HCT116 (cell line): ENCODE results near the gene FOXP1. TPM values are rescaled to one million over a fixed set of nuclear protein-coding genes. Genes with fewer than 3 reads are reported as not detected.

Source experiments
- ATAC-seq: fragments of 200-7000 bp; cut with Tn5 transposase; 2 replicates; pipeline ENCODE4 v1.9.1; 2020; ENCODE audit warnings: mild to moderate bottlenecking, moderate library complexity
- BruUV-seq: library from RNA; stranded (reverse); fragments of 400-500 nt; replicated peaks from 2 replicates; lab custom pipeline; 2021; lab: Mats Ljungman, UMichigan
- CTCF ChIA-PET: fragments of 300-600 bp; sonication (Branson Sonifier 250); formaldehyde crosslinking; loops from one replicate; lab custom pipeline; 2021; ENCODE audit warnings: antibody characterized with exemption; lab: Charles Lee
- POLR2A ChIA-PET: fragments of 300-600, 350-600 bp; sonication (Branson Sonifier 250); formaldehyde crosslinking; loops from one replicate; lab custom pipeline; 2021; ENCODE audit warnings: antibody characterized with exemption; lab: Charles Lee
- RAD21 ChIA-PET, 2 experiments: fragments of 300-600 bp; sonication (Branson Sonifier 250); formaldehyde crosslinking; loops; one replicate each; lab custom pipeline; 2023; ENCODE audit warnings: low total read pairs in 2 of 2; ENCODE audit not compliant: uncharacterized antibody in 2 of 2, unreplicated experiment in 2 of 2, low non-redundant PET in 1 of 2; lab: Charles Lee
- DNase-seq: peaks from one replicate; pipeline ENCODE4 v3.0.0-alpha.2; 2010; ENCODE audit warnings: low read depth, low spot score
- H2AFZ ChIP-seq: fragments of 200-600 bp; shearing (Covaris generic), sonication (generic); 2 replicates; pipeline ENCODE4 v1.6.1; 2017; ENCODE audit warnings: low read depth, mixed run types, mixed read lengths, antibody characterized with exemption, low read length; ENCODE audit not compliant: poor library complexity, severe bottlenecking
- H3K27ac ChIP-seq: 2 replicates; pipeline ENCODE4 v1.5.1; 2012; ENCODE audit warnings: low read depth, low read length
- H3K27me3 ChIP-seq: fragments of 200-600 bp; sonication (generic); 2 replicates; pipeline ENCODE4 v1.6.1; 2016; ENCODE audit warnings: mixed run types, low read length, mixed read lengths; ENCODE audit not compliant: insufficient read depth
- H3K36me3 ChIP-seq, 2 experiments: fragments of 200-500 bp in 1 of 2; fragments of 200-600 bp in 1 of 2; sonication (Bioruptor generic) in 1 of 2; sonication (generic) in 1 of 2; 2 replicates each; pipeline versions ENCODE4 v1.5.1 to v1.6.1; 2014 to 2016; ENCODE audit warnings: low read length in 2 of 2, inconsistent platforms in 1 of 2, mixed read lengths in 1 of 2, mixed run types in 1 of 2; ENCODE audit not compliant: insufficient read depth in 2 of 2, control insufficient read depth in 1 of 2
- H3K4me1 ChIP-seq, 2 experiments: fragments of 200-600 bp in 1 of 2; sonication (generic) in 1 of 2; 2 replicates each; pipeline versions ENCODE4 v1.5.1 to v1.6.1; 2012 to 2017; ENCODE audit warnings: low read length in 2 of 2, inconsistent platforms in 1 of 2, mild to moderate bottlenecking in 1 of 2, mixed read lengths in 1 of 2, mixed run types in 1 of 2, moderate library complexity in 1 of 2; ENCODE audit not compliant: insufficient read depth in 2 of 2, control insufficient read depth in 1 of 2
- H3K4me2 ChIP-seq: fragments of 200-600 bp; sonication (generic); 2 replicates; pipeline ENCODE4 v1.6.1; 2017; ENCODE audit warnings: mixed run types, low read length, mixed read lengths
- H3K4me3 ChIP-seq, 2 experiments: fragments of 200-600 bp in 1 of 2; sonication (generic) in 1 of 2; replicated peaks in 1 of 2; 2 replicates each; pipeline ENCODE4 v1.5.1; 2011 to 2016; ENCODE audit warnings: low read length in 2 of 2, control low read depth in 1 of 2, low read depth in 1 of 2, mild to moderate bottlenecking in 1 of 2, mixed read lengths in 1 of 2, mixed run types in 1 of 2
- H3K79me2 ChIP-seq: fragments of 200-600 bp; sonication (generic); 2 replicates; pipeline ENCODE4 v1.6.1; 2017; ENCODE audit warnings: mild to moderate bottlenecking, mixed run types, low read length, moderate library complexity, mixed read lengths; ENCODE audit not compliant: insufficient read depth
- H3K9ac ChIP-seq: fragments of 200-600 bp; sonication (generic); 2 replicates; pipeline ENCODE4 v1.6.1; 2016; ENCODE audit warnings: low read length, mixed read lengths
- H3K9me2 ChIP-seq: fragments of 200-600 bp; sonication (generic), shearing (Covaris generic); 2 replicates; pipeline ENCODE4 v1.6.1; 2017; ENCODE audit warnings: mixed run types, mild to moderate bottlenecking, moderate library complexity; ENCODE audit not compliant: insufficient read depth
- H3K9me3 ChIP-seq, 2 experiments: fragments of 200-500 bp in 1 of 2; fragments of 200-600 bp in 1 of 2; sonication (Bioruptor generic) in 1 of 2; sonication (generic) in 1 of 2; 2 replicates each; pipeline ENCODE4 v1.6.1; 2014 to 2017; ENCODE audit warnings: low read length in 2 of 2, mixed read lengths in 2 of 2, inconsistent platforms in 1 of 2, low read depth in 1 of 2, mild to moderate bottlenecking in 1 of 2, mixed run types in 1 of 2, moderate library complexity in 1 of 2; ENCODE audit not compliant: control insufficient read depth in 1 of 2, insufficient read depth in 1 of 2
- H4K20me1 ChIP-seq: fragments of 200-600 bp; sonication (generic), shearing (Covaris generic); 2 replicates; pipeline ENCODE4 v1.6.1; 2017; ENCODE audit warnings: mixed run types, mild to moderate bottlenecking, moderate library complexity; ENCODE audit not compliant: insufficient read depth
- CEBPB ChIP-seq: IDR thresholded peaks from 2 replicates; pipeline ENCODE4 v1.6.1; 2012; ENCODE audit warnings: low read depth
- EGR1 ChIP-seq: IDR thresholded peaks from 2 replicates; pipeline ENCODE4 v1.6.1; 2012; ENCODE audit warnings: low read depth
- EZH2 ChIP-seq: fragments of 200-600 bp; sonication (generic); IDR thresholded peaks from 2 replicates; pipeline ENCODE4 v1.6.1; 2017; ENCODE audit warnings: antibody characterized with exemption, mixed run types
- EZH2phosphoT487 ChIP-seq: fragments of 200-600 bp; IDR thresholded peaks from 2 replicates; pipeline ENCODE4 v1.6.1; 2018; ENCODE audit warnings: antibody characterized with exemption, borderline replicate concordance
- FOSL1 ChIP-seq: IDR thresholded peaks from 2 replicates; pipeline ENCODE4 v1.6.1; 2012; ENCODE audit warnings: low read depth
- JUND ChIP-seq: IDR thresholded peaks from 2 replicates; pipeline ENCODE4 v1.6.1; 2012
- POLR2A ChIP-seq: IDR thresholded peaks from 2 replicates; pipeline ENCODE4 v1.7.0; 2011; ENCODE audit warnings: borderline replicate concordance; ENCODE audit not compliant: insufficient read depth, insufficient read length; ENCODE audit errors: extremely low read depth
- POLR2AphosphoS5 ChIP-seq: IDR thresholded peaks from 2 replicates; pipeline ENCODE4 v1.6.1; 2011; ENCODE audit warnings: mild to moderate bottlenecking, low read depth, low read length, moderate library complexity
- SP1 ChIP-seq: IDR thresholded peaks from 2 replicates; pipeline ENCODE4 v1.6.1; 2012; ENCODE audit warnings: low read depth
- ZBTB33 ChIP-seq: IDR thresholded peaks from 2 replicates; pipeline ENCODE4 v1.6.1; 2011; ENCODE audit warnings: mild to moderate bottlenecking, low read length, moderate library complexity; ENCODE audit not compliant: insufficient replicate concordance; ENCODE audit errors: extremely low read depth
- ZFX ChIP-seq: fragments of 450-650 bp; IDR thresholded peaks from 2 replicates; pipeline ENCODE4 v1.6.1; 2017
- intact Hi-C: fragments of 100-400 bp; cut with micrococcal nuclease; formaldehyde crosslinking; loops from 2 replicates; pipeline ENCODE4 v1.10.0; 2022
- total RNA-seq: library from RNA; stranded (reverse); gene quantifications from one replicate; pipeline ENCODE4 v1.2.1, GENCODE V29; 2021; ENCODE audit not compliant: unreplicated experiment
- TF ChIP-seq, protein P1 (sequence below): IDR thresholded peaks from 2 replicates; pipeline ENCODE4 v1.6.1; 2012; ENCODE audit warnings: low read depth
- TF ChIP-seq, protein P2 (sequence below), 3 experiments: fragments of 200-600 bp in 1 of 3; sonication (generic) in 1 of 3; IDR thresholded peaks in 2 of 3; conservative IDR thresholded peaks in 1 of 3; 2 replicates each; pipeline ENCODE4 v1.5.1; 2012 to 2017; ENCODE audit warnings: low read depth in 2 of 3, low read length in 2 of 3, antibody characterized with exemption in 1 of 3, borderline replicate concordance in 1 of 3, control low read depth in 1 of 3, mild to moderate bottlenecking in 1 of 3, mixed read lengths in 1 of 3, mixed run types in 1 of 3, moderate library complexity in 1 of 3; ENCODE audit not compliant: insufficient read depth in 1 of 3
- TF ChIP-seq, protein P3 (sequence below): IDR thresholded peaks from 2 replicates; pipeline ENCODE4 v1.6.1; 2012

Gene FOXP1
- total RNA-seq, 1 experiment from 2014 or later: 11.4 TPM

GRCh38 chr3:71128961-71129360 is 454.6 kb downstream of the FOXP1 start:
- no peak for DNase-seq
- BruUV-seq: no TSS peak
- POLR2A ChIA-PET: no interaction called here
- Histone ChIP-seq H3K4me1 (no peaks in the 10 kb centered on the region), H3K4me2 (no peak overlapping the region), H3K4me3 (no peak overlapping the region), H3K9ac (no peak overlapping the region), H2AFZ (no peak overlapping the region), H3K36me3 (no peaks in the 10 kb centered on the region), H3K79me2 (no peaks in the 10 kb centered on the region), H3K27ac (no peak overlapping the region), H3K9me3 (no peaks in the 10 kb centered on the region), H4K20me1 (no peaks in the 10 kb centered on the region), H3K9me2 (no peaks in the 10 kb centered on the region), H3K27me3 (no peaks in the 10 kb centered on the region)
- CTCF ChIA-PET: no interaction called here
- no peak for ATAC-seq
- no peak for TF ChIP-seq CEBPB
- TF ChIP-seq SP1: no peak
- TF ChIP-seq POLR2A: no peak
- no peak for TF ChIP-seq EGR1
- no peak for TF ChIP-seq ZFX
- TF ChIP-seq FOSL1: no peak
- TF ChIP-seq ZBTB33: no peak
- TF ChIP-seq, protein P1, sequence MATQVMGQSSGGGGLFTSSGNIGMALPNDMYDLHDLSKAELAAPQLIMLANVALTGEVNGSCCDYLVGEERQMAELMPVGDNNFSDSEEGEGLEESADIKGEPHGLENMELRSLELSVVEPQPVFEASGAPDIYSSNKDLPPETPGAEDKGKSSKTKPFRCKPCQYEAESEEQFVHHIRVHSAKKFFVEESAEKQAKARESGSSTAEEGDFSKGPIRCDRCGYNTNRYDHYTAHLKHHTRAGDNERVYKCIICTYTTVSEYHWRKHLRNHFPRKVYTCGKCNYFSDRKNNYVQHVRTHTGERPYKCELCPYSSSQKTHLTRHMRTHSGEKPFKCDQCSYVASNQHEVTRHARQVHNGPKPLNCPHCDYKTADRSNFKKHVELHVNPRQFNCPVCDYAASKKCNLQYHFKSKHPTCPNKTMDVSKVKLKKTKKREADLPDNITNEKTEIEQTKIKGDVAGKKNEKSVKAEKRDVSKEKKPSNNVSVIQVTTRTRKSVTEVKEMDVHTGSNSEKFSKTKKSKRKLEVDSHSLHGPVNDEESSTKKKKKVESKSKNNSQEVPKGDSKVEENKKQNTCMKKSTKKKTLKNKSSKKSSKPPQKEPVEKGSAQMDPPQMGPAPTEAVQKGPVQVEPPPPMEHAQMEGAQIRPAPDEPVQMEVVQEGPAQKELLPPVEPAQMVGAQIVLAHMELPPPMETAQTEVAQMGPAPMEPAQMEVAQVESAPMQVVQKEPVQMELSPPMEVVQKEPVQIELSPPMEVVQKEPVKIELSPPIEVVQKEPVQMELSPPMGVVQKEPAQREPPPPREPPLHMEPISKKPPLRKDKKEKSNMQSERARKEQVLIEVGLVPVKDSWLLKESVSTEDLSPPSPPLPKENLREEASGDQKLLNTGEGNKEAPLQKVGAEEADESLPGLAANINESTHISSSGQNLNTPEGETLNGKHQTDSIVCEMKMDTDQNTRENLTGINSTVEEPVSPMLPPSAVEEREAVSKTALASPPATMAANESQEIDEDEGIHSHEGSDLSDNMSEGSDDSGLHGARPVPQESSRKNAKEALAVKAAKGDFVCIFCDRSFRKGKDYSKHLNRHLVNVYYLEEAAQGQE: no peak
- TF ChIP-seq POLR2AphosphoS5: no peak
- TF ChIP-seq, protein P2, sequence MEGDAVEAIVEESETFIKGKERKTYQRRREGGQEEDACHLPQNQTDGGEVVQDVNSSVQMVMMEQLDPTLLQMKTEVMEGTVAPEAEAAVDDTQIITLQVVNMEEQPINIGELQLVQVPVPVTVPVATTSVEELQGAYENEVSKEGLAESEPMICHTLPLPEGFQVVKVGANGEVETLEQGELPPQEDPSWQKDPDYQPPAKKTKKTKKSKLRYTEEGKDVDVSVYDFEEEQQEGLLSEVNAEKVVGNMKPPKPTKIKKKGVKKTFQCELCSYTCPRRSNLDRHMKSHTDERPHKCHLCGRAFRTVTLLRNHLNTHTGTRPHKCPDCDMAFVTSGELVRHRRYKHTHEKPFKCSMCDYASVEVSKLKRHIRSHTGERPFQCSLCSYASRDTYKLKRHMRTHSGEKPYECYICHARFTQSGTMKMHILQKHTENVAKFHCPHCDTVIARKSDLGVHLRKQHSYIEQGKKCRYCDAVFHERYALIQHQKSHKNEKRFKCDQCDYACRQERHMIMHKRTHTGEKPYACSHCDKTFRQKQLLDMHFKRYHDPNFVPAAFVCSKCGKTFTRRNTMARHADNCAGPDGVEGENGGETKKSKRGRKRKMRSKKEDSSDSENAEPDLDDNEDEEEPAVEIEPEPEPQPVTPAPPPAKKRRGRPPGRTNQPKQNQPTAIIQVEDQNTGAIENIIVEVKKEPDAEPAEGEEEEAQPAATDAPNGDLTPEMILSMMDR (IDR thresholded peaks at IDR 0.05 in 2 of 3, conservative IDR thresholded peaks at IDR 0.05 in 1 of 3; ENCODE audit: borderline replicate concordance in 1 of 3, insufficient read depth in 1 of 3, low read depth in 2 of 3, low read length in 2 of 3): no peak
- no peak for TF ChIP-seq EZH2phosphoT487
- no peak for TF ChIP-seq EZH2
- no peak for TF ChIP-seq JUND
- TF ChIP-seq, protein P3, sequence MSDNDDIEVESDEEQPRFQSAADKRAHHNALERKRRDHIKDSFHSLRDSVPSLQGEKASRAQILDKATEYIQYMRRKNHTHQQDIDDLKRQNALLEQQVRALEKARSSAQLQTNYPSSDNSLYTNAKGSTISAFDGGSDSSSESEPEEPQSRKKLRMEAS: no peak
- RAD21 ChIA-PET: no interaction called here
- intact Hi-C loops: no loop called here
